Esophagus squamous epithelium (tissue), 5 donors: ENCODE data around the gene TCP11. TPM values are rescaled to one million over a fixed set of nuclear protein-coding genes. Genes with fewer than 3 reads are reported as not detected.

Experiments used
- DNase-seq: peaks from one replicate; lab custom pipeline; 2025; lab: John Stamatoyannopoulos, UW
- H3K27ac ChIP-seq, 4 donors: fragments of 200-600 bp; sonication (generic); one replicate each; pipeline ENCODE4 v1.5.1; 2016 to 2019; ENCODE audit warnings: mild to moderate bottlenecking in 1 of 4
- H3K27me3 ChIP-seq, 4 donors: fragments of 200-600 bp; sonication (generic); 1 replicate in 3 of 4; 2 replicates in 1 of 4; pipeline versions ENCODE4 v1.5.1 to v1.6.0; 2017 to 2021; ENCODE audit warnings: antibody characterized with exemption in 1 of 4
- H3K36me3 ChIP-seq, 3 donors: fragments of 200-600 bp; sonication (generic); one replicate each; pipeline ENCODE4 v1.5.1; 2016 to 2019
- H3K4me1 ChIP-seq, 3 donors: fragments of 200-600 bp; sonication (generic); one replicate each; pipeline ENCODE4 v1.5.1; 2017 to 2019
- H3K4me3 ChIP-seq, 4 donors: fragments of 200-600 bp; sonication (generic); 1 replicate in 3 of 4; 2 replicates in 1 of 4; pipeline ENCODE4 v1.5.1; 2016 to 2019; ENCODE audit warnings: mild to moderate bottlenecking in 2 of 4, moderate library complexity in 1 of 4
- H3K9me3 ChIP-seq, 3 donors: fragments of 200-600 bp; sonication (generic); one replicate each; pipeline ENCODE4 v1.5.1; 2016 to 2019
- POLR2A ChIP-seq, 4 donors: fragments of 450-650 bp; IDR thresholded peaks; one replicate each; pipeline ENCODE4 v1.6.1; 2017; ENCODE audit warnings: antibody characterized with exemption in 4 of 4, mild to moderate bottlenecking in 4 of 4, moderate library complexity in 3 of 4
- WGBS, 2 donors: methylation state at CpG; one replicate each; pipeline ENCODE4 v1.1.5; 2018; 5-methylcytosine and 5-hydroxymethylcytosine counted together
- intact Hi-C: fragments of 100-400 bp; cut with DNase I; formaldehyde crosslinking; loops from one replicate; pipeline ENCODE4 v1.15.0; 2022
- total RNA-seq, 4 donors: library from RNA; depleted of rRNA; stranded (reverse); fragments of >200 nt; gene quantifications; one replicate each; pipeline ENCODE4 v1.1.0, GENCODE V29; 2016
- TF ChIP-seq, protein P1 (sequence below), 6 experiments: fragments of 450-650 bp in 4 of 6; fragments of 200-600 bp in 2 of 6; sonication (generic) in 2 of 6; IDR thresholded peaks; one replicate each; pipeline ENCODE4 v1.5.1; 2016 to 2019; ENCODE audit warnings: antibody characterized with exemption in 6 of 6, mild to moderate bottlenecking in 4 of 6, moderate library complexity in 4 of 6
- donor health status: DM: yes; HTN: yes; CAD: no.

The TCP11 gene
- total RNA-seq, 4 donors from 2014 or later: 0.64 TPM; not detected in 3

DNA sequence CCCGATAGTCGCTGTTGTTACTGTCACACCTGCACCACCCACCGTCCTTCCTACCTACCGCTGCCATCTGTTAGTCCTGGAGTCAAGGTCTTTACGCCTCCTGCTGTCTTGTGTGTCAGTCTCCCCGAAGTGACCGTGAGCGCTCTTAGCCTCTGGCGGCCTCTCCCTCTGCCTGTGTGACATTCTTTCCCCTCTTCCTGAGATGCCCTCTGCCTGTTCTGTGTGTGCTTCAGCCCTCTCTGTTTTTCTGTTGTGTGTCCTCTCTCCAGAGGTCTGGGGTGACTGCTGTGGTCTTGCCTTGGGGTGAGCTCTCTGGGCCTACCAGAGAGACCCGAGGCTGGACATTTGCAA is 54.9 kb downstream of the TCP11 start:
- TF ChIP-seq, protein P1, sequence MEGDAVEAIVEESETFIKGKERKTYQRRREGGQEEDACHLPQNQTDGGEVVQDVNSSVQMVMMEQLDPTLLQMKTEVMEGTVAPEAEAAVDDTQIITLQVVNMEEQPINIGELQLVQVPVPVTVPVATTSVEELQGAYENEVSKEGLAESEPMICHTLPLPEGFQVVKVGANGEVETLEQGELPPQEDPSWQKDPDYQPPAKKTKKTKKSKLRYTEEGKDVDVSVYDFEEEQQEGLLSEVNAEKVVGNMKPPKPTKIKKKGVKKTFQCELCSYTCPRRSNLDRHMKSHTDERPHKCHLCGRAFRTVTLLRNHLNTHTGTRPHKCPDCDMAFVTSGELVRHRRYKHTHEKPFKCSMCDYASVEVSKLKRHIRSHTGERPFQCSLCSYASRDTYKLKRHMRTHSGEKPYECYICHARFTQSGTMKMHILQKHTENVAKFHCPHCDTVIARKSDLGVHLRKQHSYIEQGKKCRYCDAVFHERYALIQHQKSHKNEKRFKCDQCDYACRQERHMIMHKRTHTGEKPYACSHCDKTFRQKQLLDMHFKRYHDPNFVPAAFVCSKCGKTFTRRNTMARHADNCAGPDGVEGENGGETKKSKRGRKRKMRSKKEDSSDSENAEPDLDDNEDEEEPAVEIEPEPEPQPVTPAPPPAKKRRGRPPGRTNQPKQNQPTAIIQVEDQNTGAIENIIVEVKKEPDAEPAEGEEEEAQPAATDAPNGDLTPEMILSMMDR (IDR thresholded peaks at IDR 0.05): no peak
- no peak for TF ChIP-seq POLR2A (IDR thresholded peaks at IDR 0.05)
- H3K36me3 ChIP-seq: peaks cover 32 to 98% (median 50%) of the 10 kb centered on the region in 3 donors
- DNase-seq: no peak
- intact Hi-C loops: no loop called here
- no peak overlapping the region for H3K4me3 ChIP-seq
- H3K27me3 ChIP-seq: no peaks in the 10 kb centered on the region
- peaks cover 2 to 55% (median 23%) of the 10 kb centered on the region in 3 donors for H3K4me1 ChIP-seq
- WGBS, 2 donors: 92 to 96% methylated on average over 9 of the region's 10 CpGs
- peak overlapping the region in 3 of 4 donors; percentile 1 to 57 (median 42) for H3K27ac ChIP-seq
- no peaks in the 10 kb centered on the region for H3K9me3 ChIP-seq

- no peaks in the 10 kb centered on the region for H3K27me3 ChIP-seq
- no peak overlapping the region for H3K4me3 ChIP-seq
- no peak for DNase-seq
- peaks cover 5 to 59% (median 29%) of the 10 kb centered on the region in 3 donors for H3K4me1 ChIP-seq
- peaks cover 32 to 100% (median 53%) of the 10 kb centered on the region in 3 donors for H3K36me3 ChIP-seq
- H3K27ac ChIP-seq: peak overlapping the region in 1 of 4 donors; percentile 57
- no peak for TF ChIP-seq POLR2A (IDR thresholded peaks at IDR 0.05)
- TF ChIP-seq, protein P1 (IDR thresholded peaks at IDR 0.05): no peak
- no peaks in the 10 kb centered on the region for H3K9me3 ChIP-seq
- intact Hi-C loops: no loop called here
- WGBS, 2 donors: 89 to 93% methylated on average over 18 to 19 of the region's 30 CpGs
Observed at GRCh38 chr6:35085359-35086281, 55.5 kb downstream of the TCP11 start.

DNA sequence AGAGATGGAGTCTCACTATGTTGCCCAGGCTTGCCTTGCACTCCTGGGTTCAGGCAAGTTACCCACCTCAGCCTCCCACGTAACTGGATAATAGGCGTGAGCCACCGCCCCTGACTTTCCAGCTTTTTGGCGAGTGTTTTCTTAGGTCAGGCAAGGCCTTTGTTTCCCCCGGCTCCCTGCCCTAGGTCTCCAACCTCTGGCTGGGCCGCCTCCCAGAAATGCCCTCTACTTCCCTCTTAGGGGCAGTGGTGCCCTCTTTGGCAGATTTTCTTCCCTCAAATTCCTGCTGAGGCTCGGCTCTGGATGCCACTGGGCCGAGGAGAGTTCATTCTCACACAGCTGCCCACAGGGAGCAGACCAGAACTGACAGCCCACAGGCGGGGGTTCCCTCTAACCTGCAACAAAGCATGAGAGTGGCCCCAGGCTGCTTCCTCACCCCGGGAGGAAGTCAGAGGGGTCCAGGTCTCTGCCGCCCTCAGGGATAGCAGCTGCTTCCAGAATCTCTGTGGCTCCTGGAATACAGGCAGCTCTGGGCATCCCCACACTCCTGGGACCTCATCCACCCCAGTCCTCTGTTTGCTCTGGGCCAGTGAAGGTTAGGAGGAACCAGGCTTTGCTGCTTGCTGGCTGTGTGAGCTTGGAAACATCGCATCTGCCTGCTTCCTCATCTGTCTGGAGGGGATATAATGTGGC is 56.5 kb downstream of the TCP11 start:
- TF ChIP-seq POLR2A (IDR thresholded peaks at IDR 0.05): no peak
- TF ChIP-seq, protein P1 (IDR thresholded peaks at IDR 0.05): no peak
- no peaks in the 10 kb centered on the region for H3K27me3 ChIP-seq
- intact Hi-C loops: no loop called here
- no peak for DNase-seq
- no peak overlapping the region for H3K4me3 ChIP-seq
- H3K27ac ChIP-seq: peak overlapping the region in 3 of 4 donors; percentile 17 to 27 (median 21)
- no peaks in the 10 kb centered on the region for H3K9me3 ChIP-seq
- peaks cover 5 to 59% (median 39%) of the 10 kb centered on the region in 3 donors for H3K4me1 ChIP-seq
- 54 to 76% methylated on average over 6 to 8 of the region's 12 CpGs for WGBS, 2 donors
- peaks cover 33 to 100% (median 53%) of the 10 kb centered on the region in 3 donors for H3K36me3 ChIP-seq

DNA sequence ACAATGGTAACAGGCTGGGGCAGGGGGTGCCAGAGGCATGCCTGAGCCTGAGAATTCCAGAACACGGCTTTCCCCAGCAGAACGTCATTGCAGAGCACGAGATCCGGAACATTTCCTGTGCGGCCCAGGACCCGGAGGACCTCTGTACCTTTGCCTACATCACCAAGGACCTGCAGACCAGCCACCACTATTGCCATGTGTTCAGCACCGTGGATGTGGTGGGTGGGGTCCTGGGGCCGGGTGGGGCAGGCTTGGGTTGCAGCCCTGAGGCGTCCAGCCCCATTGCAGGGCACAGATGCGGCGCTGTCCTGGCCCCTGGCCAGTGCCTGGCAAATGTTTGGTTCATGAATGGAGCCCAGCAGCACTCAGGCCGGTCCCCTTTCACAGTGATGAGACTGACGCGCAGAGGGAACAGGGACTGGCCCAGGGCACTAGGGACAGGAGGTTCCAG is 57.1 kb downstream of the TCP11 start:
- no peak for DNase-seq
- 67 to 83% methylated on average over 9 to 10 of the region's 14 CpGs for WGBS, 2 donors
- peaks cover 5 to 55% (median 41%) of the 10 kb centered on the region in 3 donors for H3K4me1 ChIP-seq
- H3K27ac ChIP-seq: no peak overlapping the region
- intact Hi-C loops: no loop called here
- no peak overlapping the region for H3K4me3 ChIP-seq
- H3K27me3 ChIP-seq: no peaks in the 10 kb centered on the region
- no peak for TF ChIP-seq POLR2A (IDR thresholded peaks at IDR 0.05)
- TF ChIP-seq, protein P1 (IDR thresholded peaks at IDR 0.05): no peak
- H3K36me3 ChIP-seq: peaks cover 39 to 100% (median 51%) of the 10 kb centered on the region in 3 donors
- no peaks in the 10 kb centered on the region for H3K9me3 ChIP-seq
